Muscle layer of colon (tissue), 2 donors: ENCODE data around the gene EHMT1.

ENCODE experiments used
- H3K27ac ChIP-seq: one replicate; pipeline ENCODE4 v1.7.0; 2013; ENCODE audit warnings: low read depth, mild to moderate bottlenecking, low read length, moderate library complexity
- H3K27me3 ChIP-seq, 2 donors: one replicate each; pipeline ENCODE4 v1.7.0; 2013; ENCODE audit warnings: low read length in 2 of 2, mild to moderate bottlenecking in 2 of 2; ENCODE audit not compliant: insufficient read depth in 2 of 2, control insufficient read depth in 1 of 2
- H3K36me3 ChIP-seq: one replicate; pipeline ENCODE4 v1.7.0; 2013; ENCODE audit warnings: mild to moderate bottlenecking, low read length; ENCODE audit not compliant: insufficient read depth
- H3K4me1 ChIP-seq: one replicate; pipeline ENCODE4 v1.7.0; 2013; ENCODE audit warnings: mild to moderate bottlenecking, low read length; ENCODE audit not compliant: insufficient read depth
- H3K4me3 ChIP-seq, 2 donors: one replicate each; pipeline ENCODE4 v1.7.0; 2013; ENCODE audit warnings: low read length in 2 of 2, low read depth in 1 of 2, mild to moderate bottlenecking in 1 of 2, moderate library complexity in 1 of 2
- H3K9ac ChIP-seq: one replicate; pipeline ENCODE4 v1.7.0; 2013; ENCODE audit warnings: low read length
- H3K9me3 ChIP-seq: one replicate; pipeline ENCODE4 v1.7.0; 2013; ENCODE audit warnings: mild to moderate bottlenecking, low read length
- donor health status: abdominal sarcoma.
- donor health status: Adenocarcinoma of cecum.

Gene EHMT1

DNA sequence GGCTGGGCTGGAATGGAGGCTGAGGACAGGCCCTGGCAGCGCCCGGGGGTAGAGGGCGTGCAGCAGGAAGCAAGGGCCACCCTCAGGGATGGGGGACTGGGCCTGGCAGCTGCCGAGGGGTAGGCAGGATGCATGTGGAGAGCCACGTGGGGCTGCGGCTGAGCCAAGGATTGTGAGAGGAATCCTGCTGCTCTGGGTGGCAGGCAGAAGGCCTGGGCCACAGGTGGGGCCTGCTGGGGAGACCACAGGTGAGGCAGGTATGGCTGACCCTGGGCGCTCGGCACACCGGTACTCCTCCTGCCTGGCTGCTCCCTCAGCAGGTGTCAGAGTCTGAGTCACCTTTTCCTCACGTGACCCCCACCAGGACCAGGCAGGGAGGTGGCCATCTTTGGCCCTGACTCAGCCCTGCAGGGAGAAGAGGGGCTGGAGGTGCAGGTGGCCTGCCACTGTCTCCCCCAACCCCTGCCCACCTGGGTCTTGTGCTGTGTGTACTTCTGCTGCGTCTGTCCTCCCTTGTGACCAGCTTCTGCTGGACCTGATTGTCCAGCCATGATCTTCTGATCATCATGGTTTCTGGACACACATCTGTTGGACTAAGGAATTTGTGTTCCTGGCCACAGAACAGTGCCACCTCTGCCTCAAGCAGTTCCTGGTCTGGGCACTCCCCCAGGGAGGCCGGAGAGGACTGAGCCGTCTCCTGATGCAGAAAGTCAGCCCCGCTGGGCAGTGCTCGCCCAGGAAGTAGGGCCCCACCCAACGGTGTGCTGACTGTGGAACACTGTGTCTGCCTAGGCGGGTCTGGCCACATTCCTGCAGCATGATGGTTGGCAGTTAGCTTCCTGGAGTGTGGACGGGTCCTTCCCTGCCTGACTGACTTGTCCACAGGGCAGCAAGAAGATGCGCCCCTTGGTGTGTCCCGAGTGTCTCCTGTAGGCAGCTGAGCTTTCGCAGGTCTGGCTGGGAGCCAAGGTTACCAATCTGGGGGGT lies 6.9 kb upstream of the EHMT1 start:
- peaks cover 15% of the 10 kb centered on the region for H3K4me1 ChIP-seq
- peaks cover 18% of the 10 kb centered on the region for H3K36me3 ChIP-seq
- H3K9me3 ChIP-seq: no peaks in the 10 kb centered on the region
- no peaks in the 10 kb centered on the region for H3K27me3 ChIP-seq
- no peak overlapping the region for H3K9ac ChIP-seq
- no peak overlapping the region for H3K27ac ChIP-seq
- H3K4me3 ChIP-seq: no peak overlapping the region

DNA sequence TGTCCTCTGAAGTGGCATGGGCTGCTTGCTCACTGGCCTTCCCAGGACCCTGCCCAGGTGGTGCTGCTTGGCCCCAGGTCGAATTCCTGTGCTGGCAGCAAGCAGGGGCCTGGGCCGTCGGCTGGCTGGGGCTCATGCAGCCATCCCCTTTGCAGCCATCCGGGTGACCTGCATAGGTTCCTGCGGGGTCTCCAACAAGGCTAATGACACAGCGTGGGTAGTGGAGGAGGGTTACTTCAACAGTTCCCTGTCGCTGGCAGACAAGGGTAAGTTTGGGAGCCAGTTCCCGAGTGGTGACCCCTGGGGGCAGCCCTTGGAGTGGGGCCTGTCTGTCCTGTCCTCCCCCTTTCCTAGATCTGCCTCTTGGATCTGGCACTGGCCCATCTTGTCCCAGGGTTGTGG lies 6.1 kb upstream of the EHMT1 start:
- H3K27ac ChIP-seq: no peak overlapping the region
- H3K36me3 ChIP-seq: peaks cover 19% of the 10 kb centered on the region
- H3K9ac ChIP-seq: no peak overlapping the region
- H3K4me3 ChIP-seq: no peak overlapping the region
- no peaks in the 10 kb centered on the region for H3K9me3 ChIP-seq
- H3K4me1 ChIP-seq: peaks cover 14% of the 10 kb centered on the region
- no peaks in the 10 kb centered on the region for H3K27me3 ChIP-seq

- no peaks in the 10 kb centered on the region for H3K27me3 ChIP-seq
- no peak overlapping the region for H3K27ac ChIP-seq
- H3K9me3 ChIP-seq: no peaks in the 10 kb centered on the region
- H3K4me1 ChIP-seq: peaks cover 16% of the 10 kb centered on the region
- peaks cover 19% of the 10 kb centered on the region for H3K36me3 ChIP-seq
- H3K9ac ChIP-seq: no peak overlapping the region
- H3K4me3 ChIP-seq: no peak overlapping the region
These were observed 5.5 kb upstream of the EHMT1 start for GRCh38 chr9:137613259-137613658.

DNA sequence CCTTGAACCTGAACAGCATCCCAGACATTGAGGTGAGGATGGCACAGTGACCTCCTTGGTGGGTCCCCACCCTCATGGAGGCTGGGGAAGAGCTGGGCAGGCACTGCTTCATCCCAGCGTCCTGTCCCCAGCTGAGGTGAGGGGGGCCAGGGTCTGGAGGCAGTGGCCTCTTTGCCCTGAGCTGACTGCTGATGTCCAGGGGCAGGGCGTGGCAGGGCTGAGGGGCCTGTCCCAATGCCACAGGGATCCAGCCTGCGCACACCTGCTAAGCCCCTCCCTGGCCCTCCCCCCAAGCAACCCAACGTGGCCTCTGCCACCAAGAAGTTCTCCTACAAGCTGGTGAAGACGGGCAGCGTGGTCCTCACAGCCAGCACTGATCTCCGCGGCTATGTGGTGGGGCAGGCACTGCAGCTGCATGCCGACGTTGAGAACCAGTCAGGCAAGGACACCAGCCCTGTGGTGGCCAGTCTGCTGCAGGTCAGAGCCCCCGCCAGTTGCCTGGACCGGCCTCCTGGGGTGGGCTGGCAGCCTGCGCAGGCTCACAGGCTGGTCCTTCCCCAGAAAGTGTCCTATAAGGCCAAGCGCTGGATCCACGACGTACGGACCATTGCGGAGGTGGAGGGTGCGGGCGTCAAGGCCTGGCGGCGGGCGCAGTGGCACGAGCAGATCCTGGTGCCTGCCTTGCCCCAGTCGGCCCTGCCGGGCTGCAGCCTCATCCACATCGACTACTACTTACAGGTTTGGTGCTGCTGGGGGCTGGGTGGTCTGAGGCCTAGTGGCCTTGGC lies 4.9 kb upstream of the EHMT1 start:
- Histone ChIP-seq H3K9ac (no peak overlapping the region), H3K4me1 (peaks cover 16% of the 10 kb centered on the region), H3K4me3 (no peak overlapping the region), H3K27me3 (no peaks in the 10 kb centered on the region), H3K27ac (no peak overlapping the region), H3K36me3 (peaks cover 19% of the 10 kb centered on the region), H3K9me3 (no peaks in the 10 kb centered on the region)

GRCh38 chr9:137614631-137615386 lies 4.0 kb upstream of the EHMT1 start:
- no peak overlapping the region for H3K4me3 ChIP-seq
- no peaks in the 10 kb centered on the region for H3K27me3 ChIP-seq
- H3K4me1 ChIP-seq: peaks cover 19% of the 10 kb centered on the region
- H3K9ac ChIP-seq: no peak overlapping the region
- H3K36me3 ChIP-seq: peaks cover 19% of the 10 kb centered on the region
- H3K9me3 ChIP-seq: no peaks in the 10 kb centered on the region
- no peak overlapping the region for H3K27ac ChIP-seq

- no peak overlapping the region for H3K9ac ChIP-seq
- H3K9me3 ChIP-seq: no peaks in the 10 kb centered on the region
- H3K36me3 ChIP-seq: peaks cover 19% of the 10 kb centered on the region
- no peak overlapping the region for H3K4me3 ChIP-seq
- H3K27me3 ChIP-seq: no peaks in the 10 kb centered on the region
- H3K4me1 ChIP-seq: peaks cover 26% of the 10 kb centered on the region
- no peak overlapping the region for H3K27ac ChIP-seq
These were observed 3.4 kb upstream of the EHMT1 start for GRCh38 chr9:137615387-137615871.

DNA sequence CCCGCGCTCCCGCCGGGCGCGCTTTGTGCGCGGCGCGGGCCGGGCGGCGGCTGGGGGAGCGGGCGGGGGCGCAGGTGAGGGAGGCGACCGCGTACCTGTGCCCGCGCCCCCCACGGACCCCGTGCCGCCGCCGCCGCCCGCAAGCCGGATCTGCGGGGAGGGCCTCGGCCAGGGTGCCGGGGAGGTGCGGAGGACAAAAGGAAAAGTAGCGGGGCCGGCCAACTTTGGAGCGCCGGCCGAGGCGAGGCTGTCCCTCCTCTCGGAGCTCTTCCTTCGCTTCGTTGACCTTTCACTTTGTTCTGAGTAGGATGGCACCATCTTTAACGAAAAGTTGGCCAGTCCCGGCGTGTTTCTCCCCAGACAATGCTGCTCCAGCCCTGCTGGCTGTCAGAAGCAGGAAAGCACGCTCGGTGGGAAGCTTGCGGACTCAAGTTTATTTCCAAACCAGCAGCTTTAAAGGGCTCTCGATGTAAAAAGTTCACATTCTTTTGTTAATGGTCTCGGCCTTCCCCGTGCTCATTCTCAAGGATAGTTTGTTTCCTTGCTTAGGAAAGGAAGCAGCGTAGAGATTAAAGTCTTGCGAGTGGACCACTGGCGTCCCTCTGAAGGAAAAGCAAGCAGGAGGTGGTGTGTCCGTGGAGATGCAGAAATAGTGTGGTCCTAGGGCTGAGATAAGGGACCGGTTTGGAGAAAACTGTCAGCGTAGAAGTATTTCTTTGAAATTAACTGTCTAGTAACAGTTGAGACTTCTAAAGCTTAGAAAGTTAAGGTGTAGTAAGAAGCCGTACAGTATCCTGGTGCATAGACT lies 639 bp downstream of the EHMT1 start:
- no peaks in the 10 kb centered on the region for H3K27me3 ChIP-seq
- peak overlapping the region; percentile 82 for H3K27ac ChIP-seq
- H3K9ac ChIP-seq: peak overlapping the region; percentile 82
- no peaks in the 10 kb centered on the region for H3K9me3 ChIP-seq
- peak overlapping the region; percentile 74 to 82 for H3K4me3 ChIP-seq
- H3K4me1 ChIP-seq: peaks cover 29% of the 10 kb centered on the region
- H3K36me3 ChIP-seq: peaks cover 17% of the 10 kb centered on the region

- Histone ChIP-seq H3K27ac (peak overlapping the region; percentile 82), H3K9ac (peak overlapping the region; percentile 82), H3K9me3 (no peaks in the 10 kb centered on the region), H3K27me3 (no peaks in the 10 kb centered on the region), H3K36me3 (peaks cover 15% of the 10 kb centered on the region), H3K4me3 (peak overlapping the region; percentile 3 to 82), H3K4me1 (peaks cover 29% of the 10 kb centered on the region)
These were observed 1.2 kb downstream of the EHMT1 start for GRCh38 chr9:137620048-137620405.

DNA sequence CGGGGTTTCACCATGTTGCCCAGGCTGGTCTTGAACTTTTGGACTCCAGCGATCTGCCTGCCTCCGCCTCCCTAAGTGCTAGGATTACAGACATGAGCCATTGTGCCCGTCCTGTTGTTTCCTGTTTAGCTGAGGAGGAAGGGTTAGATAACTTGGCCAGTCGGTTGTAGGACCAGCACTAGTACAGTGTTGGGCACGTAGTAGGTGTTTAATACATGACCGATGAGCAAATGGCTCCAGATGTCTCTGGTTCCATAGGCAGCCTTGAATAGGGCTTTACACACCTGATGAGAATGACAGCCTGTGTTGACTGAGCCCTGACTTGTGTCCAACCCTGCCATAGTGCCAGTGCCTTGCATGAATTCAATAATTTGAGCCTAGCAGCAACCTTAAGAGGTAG lies 1.8 kb downstream of the EHMT1 start:
- Histone ChIP-seq H3K9ac (no peak overlapping the region), H3K27ac (no peak overlapping the region), H3K4me1 (peaks cover 29% of the 10 kb centered on the region), H3K27me3 (no peaks in the 10 kb centered on the region), H3K4me3 (no peak overlapping the region), H3K36me3 (peaks cover 15% of the 10 kb centered on the region), H3K9me3 (no peaks in the 10 kb centered on the region)

DNA sequence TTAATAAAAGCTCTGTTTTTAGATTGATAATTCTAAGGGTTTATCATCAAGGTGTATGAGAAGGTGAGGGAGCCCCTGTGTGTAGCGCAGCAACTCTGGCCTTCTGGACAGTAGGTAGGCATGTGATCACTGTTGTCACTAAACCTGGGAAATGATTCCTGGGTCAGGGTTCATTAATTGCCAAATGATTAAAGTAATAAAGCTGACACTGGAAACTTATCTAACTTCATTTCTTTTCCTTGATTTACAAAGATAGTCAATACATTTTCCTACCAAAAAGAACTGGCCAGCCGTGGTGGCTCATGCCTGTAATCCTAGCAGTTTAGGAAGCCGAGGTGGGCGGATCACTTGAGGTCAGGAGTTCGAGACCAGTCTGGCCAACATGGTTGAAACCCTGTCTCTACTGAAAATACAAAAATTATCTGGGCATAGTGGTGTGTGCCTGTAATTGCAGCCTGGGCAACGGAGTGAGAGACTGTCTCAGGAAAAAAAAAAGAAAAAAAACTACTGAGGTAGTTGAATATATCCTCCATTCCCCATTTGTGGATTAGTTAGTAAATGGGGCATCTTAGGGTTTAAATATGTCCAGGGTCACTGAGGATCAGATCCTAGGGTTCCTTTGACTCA lies 2.4 kb downstream of the EHMT1 start:
- H3K36me3 ChIP-seq: peaks cover 14% of the 10 kb centered on the region
- no peak overlapping the region for H3K9ac ChIP-seq
- H3K4me1 ChIP-seq: peaks cover 29% of the 10 kb centered on the region
- H3K9me3 ChIP-seq: no peaks in the 10 kb centered on the region
- no peak overlapping the region for H3K27ac ChIP-seq
- H3K27me3 ChIP-seq: no peaks in the 10 kb centered on the region
- H3K4me3 ChIP-seq: no peak overlapping the region
